Spinal cord (tissue), 10 donors: Measurements from ENCODE around the gene PODXL. TPM values are rescaled to one million over a fixed set of nuclear protein-coding genes. Genes with fewer than 3 reads are reported as not detected.

Source experiments
- DNase-seq, 6 donors: peaks; one replicate each; pipeline versions ENCODE4 v3.0.0 to v3.0.0-alpha.2; 2013 to 2015; ENCODE audit warnings: low spot score in 6 of 6, low read depth in 4 of 6
- H3K27ac ChIP-seq: one replicate; pipeline ENCODE4 v1.5.1; 2013; ENCODE audit warnings: low read depth, low read length, control low read depth
- H3K27me3 ChIP-seq: one replicate; pipeline ENCODE4 v1.6.1; 2013; ENCODE audit warnings: low read length; ENCODE audit not compliant: control insufficient read depth, insufficient read depth
- H3K36me3 ChIP-seq: one replicate; pipeline ENCODE4 v1.6.1; 2013; ENCODE audit warnings: low read length; ENCODE audit not compliant: control insufficient read depth, insufficient read depth
- H3K4me1 ChIP-seq: one replicate; pipeline ENCODE4 v1.6.1; 2013; ENCODE audit warnings: low read length; ENCODE audit not compliant: control insufficient read depth, insufficient read depth
- H3K4me3 ChIP-seq: one replicate; pipeline ENCODE4 v1.5.1; 2013; ENCODE audit warnings: low read depth, low read length, control low read depth
- H3K9me3 ChIP-seq: one replicate; pipeline ENCODE4 v1.6.1; 2013; ENCODE audit warnings: low read length; ENCODE audit not compliant: control insufficient read depth, insufficient read depth
- WGBS: methylation state at CpG from one replicate; pipeline ENCODE4 v1.1.5; 2013; ENCODE audit warnings: missing lambda C conversion rate; ENCODE audit not compliant: insufficient coverage; 5-methylcytosine and 5-hydroxymethylcytosine counted together
- polyA plus RNA-seq, 2 donors: library from polyadenylated mRNA; unstranded; fragments of 120-200 nt; gene quantifications; one replicate each; pipeline ENCODE4 v1.2.1, GENCODE V29; 2013; ENCODE audit not compliant: insufficient read length in 2 of 2
- total RNA-seq, 2 donors: library from RNA; depleted of rRNA in 1 of 2; stranded (reverse); fragments of 120-200 nt in 1 of 2; fragments of >200 nt in 1 of 2; gene quantifications; one replicate each; pipeline versions ENCODE4 v1.2.3 to v1.2.4, GENCODE V29; 2013 to 2014
- donor health status: healthy.

PODXL gene
- total and polyA plus RNA-seq, 4 donors = 15.2 to 51.1 (median 43.1) TPM

- peak in 1 of 6 donors; percentile 54 for DNase-seq
- WGBS = 4% methylated on average over 30 of the region's 30 CpGs
- Histone ChIP-seq H3K36me3 (peaks cover 3% of the 10 kb centered on the region), H3K9me3 (no peaks in the 10 kb centered on the region), H3K27ac (no peak overlapping the region), H3K4me3 (peak overlapping the region; percentile 52), H3K4me1 (peaks cover 46% of the 10 kb centered on the region), H3K27me3 (peaks cover 7% of the 10 kb centered on the region)
Observed at GRCh38 chr7:131555552-131556052, 826 bp downstream of the PODXL start.

- 36% methylated on average over 11 of the region's 12 CpGs for WGBS
- peaks cover 46% of the 10 kb centered on the region for H3K4me1 ChIP-seq
- peaks cover 3% of the 10 kb centered on the region for H3K36me3 ChIP-seq
- H3K27ac ChIP-seq = no peak overlapping the region
- no peak for DNase-seq
- H3K9me3 ChIP-seq = no peaks in the 10 kb centered on the region
- H3K4me3 ChIP-seq = peak overlapping the region; percentile 52
- peaks cover 7% of the 10 kb centered on the region for H3K27me3 ChIP-seq
Observed at GRCh38 chr7:131554880-131555516, 1.4 kb downstream of the PODXL start.

GRCh38 chr7:131553931-131554330 lies 2.5 kb downstream of the PODXL start:
- DNase-seq = no peak
- peaks cover 3% of the 10 kb centered on the region for H3K36me3 ChIP-seq
- H3K27ac ChIP-seq = no peak overlapping the region
- peaks cover 7% of the 10 kb centered on the region for H3K27me3 ChIP-seq
- peaks cover 46% of the 10 kb centered on the region for H3K4me1 ChIP-seq
- H3K9me3 ChIP-seq = no peaks in the 10 kb centered on the region
- H3K4me3 ChIP-seq = peak overlapping the region; percentile 52
- WGBS = 60% methylated on average over 3 of the region's 4 CpGs

GRCh38 chr7:131552053-131552452 lies 4.4 kb downstream of the PODXL start:
- Histone ChIP-seq H3K27ac (no peak overlapping the region), H3K4me3 (no peak overlapping the region), H3K27me3 (peaks cover 6% of the 10 kb centered on the region), H3K4me1 (peaks cover 37% of the 10 kb centered on the region), H3K36me3 (peaks cover 3% of the 10 kb centered on the region), H3K9me3 (no peaks in the 10 kb centered on the region)
- 80% methylated on average over 5 of the region's 6 CpGs for WGBS
- no peak for DNase-seq

GRCh38 chr7:131550846-131551245 lies 5.6 kb downstream of the PODXL start:
- Histone ChIP-seq H3K9me3 (no peaks in the 10 kb centered on the region), H3K4me3 (no peak overlapping the region), H3K4me1 (peaks cover 35% of the 10 kb centered on the region), H3K27ac (no peak overlapping the region), H3K27me3 (peaks cover 2% of the 10 kb centered on the region), H3K36me3 (peaks cover 3% of the 10 kb centered on the region)
- WGBS = no CpG with 5 or more reads among the region's 5 CpGs
- peak in 1 of 6 donors; percentile 77 for DNase-seq

GRCh38 chr7:131548371-131548770 lies 8.1 kb downstream of the PODXL start:
- H3K4me3 ChIP-seq = no peak overlapping the region
- no CpG with 5 or more reads among the region's 2 CpGs for WGBS
- peaks cover 3% of the 10 kb centered on the region for H3K36me3 ChIP-seq

GRCh38 chr7:131547589-131547988 lies 8.8 kb downstream of the PODXL start:
- no peak overlapping the region for H3K4me3 ChIP-seq
- peaks cover 3% of the 10 kb centered on the region for H3K36me3 ChIP-seq
- no peaks in the 10 kb centered on the region for H3K27me3 ChIP-seq
- WGBS = 89% methylated on average over 3 of the region's 8 CpGs
- no peaks in the 10 kb centered on the region for H3K9me3 ChIP-seq
- H3K4me1 ChIP-seq = peaks cover 38% of the 10 kb centered on the region
- H3K27ac ChIP-seq = no peak overlapping the region
- no peak for DNase-seq

More at GRCh38 chr7:131548371-131548770, 8.1 kb downstream of the PODXL start:
- no peak for DNase-seq
- Histone ChIP-seq H3K4me1 (peaks cover 33% of the 10 kb centered on the region), H3K27me3 (no peaks in the 10 kb centered on the region), H3K9me3 (no peaks in the 10 kb centered on the region), H3K27ac (no peak overlapping the region)

- no peak overlapping the region for H3K27ac ChIP-seq
- DNase-seq = no peak
- WGBS = 86% methylated on average over 3 of the region's 12 CpGs
Observed at GRCh38 chr7:131546583-131547141, 9.8 kb downstream of the PODXL start.

GRCh38 chr7:131546126-131546525 lies 10.3 kb downstream of the PODXL start:
- Histone ChIP-seq H3K36me3 (no peaks in the 10 kb centered on the region), H3K9me3 (no peaks in the 10 kb centered on the region), H3K4me1 (peaks cover 37% of the 10 kb centered on the region), H3K27ac (peak overlapping the region; percentile 33), H3K4me3 (no peak overlapping the region), H3K27me3 (no peaks in the 10 kb centered on the region)
- 92% methylated on average over 7 of the region's 12 CpGs for WGBS
- DNase-seq = no peak

More at GRCh38 chr7:131546583-131547141, 9.8 kb downstream of the PODXL start:
- Histone ChIP-seq H3K4me1 (peaks cover 39% of the 10 kb centered on the region), H3K27me3 (no peaks in the 10 kb centered on the region), H3K9me3 (no peaks in the 10 kb centered on the region), H3K4me3 (no peak overlapping the region), H3K36me3 (no peaks in the 10 kb centered on the region)
